HepG2 (cell line): ENCODE results near the gene ERFL. TPM values are rescaled to one million over a fixed set of nuclear protein-coding genes. Genes with fewer than 3 reads are reported as not detected.

Experiments used
- CBX2 ChIP-seq, 2 experiments: fragments of 200-600 bp in 1 of 2; sonication (generic); formaldehyde crosslinking in 1 of 2; IDR thresholded peaks; 2 replicates each; pipeline versions ENCODE4 v1.7.0 to v1.8.1; 2018 to 2022; ENCODE audit warnings: low read depth in 2 of 2, low read length in 1 of 2, mild to moderate bottlenecking in 1 of 2, missing genetic modification reagents in 1 of 2
- ISX ChIP-seq: sonication (generic); formaldehyde crosslinking; conservative IDR thresholded peaks from 2 replicates; pipeline ENCODE4 v1.5.0; 2020; ENCODE audit warnings: missing genetic modification reagents
- NFRKB ChIP-seq: fragments of 450-650 bp; IDR thresholded peaks from 2 replicates; pipeline ENCODE4 v1.6.1; 2017
- PRDM15 ChIP-seq: sonication (generic); formaldehyde crosslinking; IDR thresholded peaks from 2 replicates; pipeline ENCODE4 v1.4.0; 2020; ENCODE audit warnings: missing genetic modification reagents
- PRPF4 ChIP-seq: fragments of 200-400 bp; formaldehyde crosslinking; IDR thresholded peaks from 2 replicates; pipeline ENCODE4 v1.6.1; 2016; ENCODE audit warnings: low read length, low read depth; ENCODE audit not compliant: poor library complexity, severe bottlenecking
- SRSF9 ChIP-seq: fragments of 200-400 bp; formaldehyde crosslinking; IDR thresholded peaks from 2 replicates; pipeline ENCODE4 v1.6.1; 2018; ENCODE audit warnings: borderline replicate concordance, mild to moderate bottlenecking, low read depth, low read length; ENCODE audit not compliant: insufficient read depth, poor library complexity, severe bottlenecking
- XRCC5 ChIP-seq: fragments of 200-400 bp; formaldehyde crosslinking; optimal IDR thresholded peaks from 2 replicates; pipeline ENCODE3; 2017; ENCODE audit warnings: mild to moderate bottlenecking, low read length
- YY1 ChIP-seq: IDR thresholded peaks from 2 replicates; pipeline ENCODE4 v1.6.1; 2011; ENCODE audit warnings: low read length, low read depth, moderate library complexity, mild to moderate bottlenecking; ENCODE audit not compliant: insufficient read depth, insufficient replicate concordance
- ZNF256 ChIP-seq: sonication (generic); formaldehyde crosslinking; conservative IDR thresholded peaks from 2 replicates; pipeline ENCODE4 v1.4.0; 2020; ENCODE audit warnings: missing genetic modification reagents
- ZNF543 ChIP-seq: sonication (generic); formaldehyde crosslinking; IDR thresholded peaks from 2 replicates; pipeline ENCODE4 v1.4.0; 2020; ENCODE audit warnings: mild to moderate bottlenecking, missing genetic modification reagents
- ZNF614 ChIP-seq: IDR thresholded peaks from 2 replicates; pipeline ENCODE4 v1.6.1; 2018; ENCODE audit warnings: missing biosample characterization, missing genetic modification reagents, inconsistent platforms, borderline replicate concordance
- ZNF616 ChIP-seq: sonication (generic); formaldehyde crosslinking; IDR thresholded peaks from 2 replicates; pipeline ENCODE4 v1.5.0; 2020; ENCODE audit warnings: low read depth, mild to moderate bottlenecking, missing genetic modification reagents
- polyA plus RNA-seq, 8 experiments: library from polyadenylated mRNA; depleted of rRNA in 3 of 8; stranded (reverse) in 7 of 8; unstranded in 1 of 8; fragments of >200 nt; fragmentation: Illumina TruSeq in 4 of 8; extraction: Trizol in 4 of 8; gene quantifications; 2 replicates each; pipeline versions ENCODE4 v1.2.1 to v1.2.3, GENCODE V29; 2011 to 2016; ENCODE audit warnings: low read depth in 4 of 8, missing spikeins in 1 of 8, mixed read lengths in 1 of 8; ENCODE audit not compliant: insufficient read depth in 1 of 8
- total RNA-seq, 5 experiments: library from RNA; depleted of rRNA; stranded (reverse); fragments of >200 nt; fragmentation: Illumina TruSeq; extraction: Trizol; gene quantifications; 2 replicates each; pipeline ENCODE4 v1.2.3, GENCODE V29; 2016; ENCODE audit warnings: low read depth in 1 of 5
- TF ChIP-seq, protein P1 (sequence below): sonication (generic); formaldehyde crosslinking; IDR thresholded peaks from one replicate; pipeline ENCODE4 v1.5.1; 2020; ENCODE audit warnings: mild to moderate bottlenecking, missing genetic modification reagents; ENCODE audit errors: not compliant biosample characterization
- TF ChIP-seq, protein P2 (sequence below): sonication (generic); formaldehyde crosslinking; IDR thresholded peaks from 2 replicates; pipeline ENCODE4 v1.4.0; 2020; ENCODE audit warnings: missing genetic modification reagents
- TF ChIP-seq, protein P3 (sequence below): sonication (generic); formaldehyde crosslinking; IDR thresholded peaks from 2 replicates; pipeline ENCODE4 v1.8.1; 2023; ENCODE audit warnings: missing genetic modification reagents, mild to moderate bottlenecking, borderline replicate concordance

The ERFL gene
- total and polyA plus RNA-seq, 2 of the 13 experiments (the other 11 are each of a cell fraction or from before 2014, with no cell fraction given): not detected

DNA sequence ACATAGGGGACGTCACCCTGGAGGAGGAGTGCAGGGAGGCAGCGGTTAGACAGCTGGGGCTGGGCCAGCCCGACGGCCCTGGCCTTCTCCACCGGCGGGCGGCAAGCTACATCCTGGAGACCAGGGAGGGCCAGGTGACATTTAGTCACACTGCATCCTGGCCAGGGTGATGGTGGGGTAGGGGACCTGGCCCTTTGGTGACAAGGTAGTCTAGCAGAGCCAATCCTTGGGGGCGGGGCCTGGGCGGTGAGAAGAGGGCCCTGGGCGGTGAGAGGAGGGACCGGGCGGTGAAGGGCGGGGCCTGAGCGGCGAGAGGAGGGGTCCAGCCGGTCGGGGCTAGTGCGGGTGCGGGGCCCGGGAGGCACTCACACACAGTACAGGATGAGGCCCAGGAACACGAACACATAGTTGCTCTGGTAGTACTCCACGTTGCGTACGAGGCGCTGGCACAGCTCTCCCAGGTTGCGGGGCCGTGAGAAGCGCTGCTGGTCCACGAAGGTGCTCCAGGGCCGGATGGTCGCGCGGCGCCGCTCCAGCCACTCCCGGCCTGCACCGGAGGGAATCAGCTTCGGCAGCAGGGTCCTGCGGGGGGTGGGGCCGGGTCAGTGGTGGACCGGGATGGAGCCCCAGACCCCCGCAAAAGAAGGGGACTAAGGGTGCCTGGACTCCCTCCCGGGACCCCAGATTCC lies 30.3 kb upstream of the ERFL start (continued):
- no peak for TF ChIP-seq SRSF9
- TF ChIP-seq, protein P1, sequence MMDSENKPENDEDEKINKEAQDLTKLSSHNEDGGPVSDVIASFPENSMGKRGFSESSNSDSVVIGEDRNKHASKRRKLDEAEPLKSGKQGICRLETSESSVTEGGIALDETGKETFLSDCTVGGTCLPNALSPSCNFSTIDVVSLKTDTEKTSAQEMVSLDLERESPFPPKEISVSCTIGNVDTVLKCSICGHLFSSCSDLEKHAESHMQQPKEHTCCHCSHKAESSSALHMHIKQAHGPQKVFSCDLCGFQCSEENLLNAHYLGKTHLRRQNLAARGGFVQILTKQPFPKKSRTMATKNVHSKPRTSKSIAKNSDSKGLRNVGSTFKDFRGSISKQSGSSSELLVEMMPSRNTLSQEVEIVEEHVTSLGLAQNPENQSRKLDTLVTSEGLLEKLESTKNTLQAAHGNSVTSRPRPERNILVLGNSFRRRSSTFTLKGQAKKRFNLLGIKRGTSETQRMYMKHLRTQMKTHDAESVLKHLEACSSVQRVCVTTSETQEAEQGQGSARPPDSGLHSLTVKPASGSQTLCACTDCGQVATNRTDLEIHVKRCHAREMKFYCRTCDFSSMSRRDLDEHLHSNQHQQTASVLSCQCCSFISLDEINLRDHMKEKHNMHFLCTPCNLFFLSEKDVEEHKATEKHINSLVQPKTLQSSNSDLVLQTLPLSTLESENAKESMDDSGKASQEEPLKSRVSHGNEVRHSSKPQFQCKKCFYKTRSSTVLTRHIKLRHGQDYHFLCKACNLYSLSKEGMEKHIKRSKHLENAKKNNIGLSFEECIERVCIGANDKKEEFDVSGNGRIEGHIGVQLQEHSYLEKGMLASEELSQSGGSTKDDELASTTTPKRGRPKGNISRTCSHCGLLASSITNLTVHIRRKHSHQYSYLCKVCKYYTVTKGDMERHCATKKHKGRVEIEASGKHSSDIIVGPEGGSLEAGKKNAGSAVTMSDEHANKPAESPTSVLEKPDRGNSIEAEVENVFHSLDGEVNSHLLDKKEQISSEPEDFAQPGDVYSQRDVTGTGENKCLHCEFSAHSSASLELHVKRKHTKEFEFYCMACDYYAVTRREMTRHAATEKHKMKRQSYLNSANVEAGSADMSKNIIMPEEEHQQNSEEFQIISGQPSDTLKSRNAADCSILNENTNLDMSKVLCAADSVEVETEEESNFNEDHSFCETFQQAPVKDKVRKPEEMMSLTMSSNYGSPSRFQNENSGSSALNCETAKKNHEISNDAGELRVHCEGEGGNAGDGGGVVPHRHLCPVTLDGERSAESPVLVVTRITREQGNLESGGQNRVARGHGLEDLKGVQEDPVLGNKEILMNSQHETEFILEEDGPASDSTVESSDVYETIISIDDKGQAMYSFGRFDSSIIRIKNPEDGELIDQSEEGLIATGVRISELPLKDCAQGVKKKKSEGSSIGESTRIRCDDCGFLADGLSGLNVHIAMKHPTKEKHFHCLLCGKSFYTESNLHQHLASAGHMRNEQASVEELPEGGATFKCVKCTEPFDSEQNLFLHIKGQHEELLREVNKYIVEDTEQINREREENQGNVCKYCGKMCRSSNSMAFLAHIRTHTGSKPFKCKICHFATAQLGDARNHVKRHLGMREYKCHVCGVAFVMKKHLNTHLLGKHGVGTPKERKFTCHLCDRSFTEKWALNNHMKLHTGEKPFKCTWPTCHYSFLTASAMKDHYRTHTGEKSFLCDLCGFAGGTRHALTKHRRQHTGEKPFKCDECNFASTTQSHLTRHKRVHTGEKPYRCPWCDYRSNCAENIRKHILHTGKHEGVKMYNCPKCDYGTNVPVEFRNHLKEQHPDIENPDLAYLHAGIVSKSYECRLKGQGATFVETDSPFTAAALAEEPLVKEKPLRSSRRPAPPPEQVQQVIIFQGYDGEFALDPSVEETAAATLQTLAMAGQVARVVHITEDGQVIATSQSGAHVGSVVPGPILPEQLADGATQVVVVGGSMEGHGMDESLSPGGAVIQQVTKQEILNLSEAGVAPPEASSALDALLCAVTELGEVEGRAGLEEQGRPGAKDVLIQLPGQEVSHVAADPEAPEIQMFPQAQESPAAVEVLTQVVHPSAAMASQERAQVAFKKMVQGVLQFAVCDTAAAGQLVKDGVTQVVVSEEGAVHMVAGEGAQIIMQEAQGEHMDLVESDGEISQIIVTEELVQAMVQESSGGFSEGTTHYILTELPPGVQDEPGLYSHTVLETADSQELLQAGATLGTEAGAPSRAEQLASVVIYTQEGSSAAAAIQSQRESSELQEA (CRISPR knock-in tag): no peak
- no peak for TF ChIP-seq PRPF4
- no peak for TF ChIP-seq CBX2 (IDR thresholded peaks at IDR 0.05; ENCODE audit: low read depth, low read length)
- no peak for TF ChIP-seq CBX2 (CRISPR knock-in tag; IDR thresholded peaks at IDR 0.05; ENCODE audit: low read depth)
- no peak for TF ChIP-seq NFRKB
- no peak for TF ChIP-seq ZNF256
- no peak for TF ChIP-seq YY1
- TF ChIP-seq XRCC5: no peak
- TF ChIP-seq PRDM15: no peak
- no peak for TF ChIP-seq ZNF543
- no peak for TF ChIP-seq ZNF614
- TF ChIP-seq ZNF616 (CRISPR knock-in tag): no peak
- TF ChIP-seq, protein P2, sequence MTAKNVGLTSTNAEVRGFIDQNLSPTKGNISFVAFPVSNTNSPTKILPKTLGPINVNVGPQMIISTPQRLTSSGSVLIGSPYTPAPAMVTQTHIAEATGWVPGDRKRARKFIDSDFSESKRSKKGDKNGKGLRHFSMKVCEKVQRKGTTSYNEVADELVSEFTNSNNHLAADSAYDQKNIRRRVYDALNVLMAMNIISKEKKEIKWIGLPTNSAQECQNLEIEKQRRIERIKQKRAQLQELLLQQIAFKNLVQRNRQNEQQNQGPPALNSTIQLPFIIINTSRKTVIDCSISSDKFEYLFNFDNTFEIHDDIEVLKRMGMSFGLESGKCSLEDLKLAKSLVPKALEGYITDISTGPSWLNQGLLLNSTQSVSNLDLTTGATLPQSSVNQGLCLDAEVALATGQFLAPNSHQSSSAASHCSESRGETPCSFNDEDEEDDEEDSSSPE (CRISPR knock-in tag): no peak
- TF ChIP-seq, protein P3, sequence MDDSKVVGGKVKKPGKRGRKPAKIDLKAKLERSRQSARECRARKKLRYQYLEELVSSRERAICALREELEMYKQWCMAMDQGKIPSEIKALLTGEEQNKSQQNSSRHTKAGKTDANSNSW (CRISPR knock-in tag): no peak
- TF ChIP-seq ISX (CRISPR knock-in tag): no peak
